ENCODE results near the gene HES2.

HES2 gene

GRCh38 chr1:6410248-6410893 lies 9.3 kb downstream of the HES2 start:
- in situ Hi-C loops (cut with HindIII; ENCODE audit: low sequenced_read_pairs): no loop called here
- no peak for DNase-seq (ENCODE audit: low read depth)
- no peak overlapping the region for H3K4me3 ChIP-seq (ENCODE audit: low read depth, low read length)
- TF ChIP-seq CTCF (IDR thresholded peaks at IDR 0.05; ENCODE audit: low read depth, low read length, missing control alignments): no peak

DNA sequence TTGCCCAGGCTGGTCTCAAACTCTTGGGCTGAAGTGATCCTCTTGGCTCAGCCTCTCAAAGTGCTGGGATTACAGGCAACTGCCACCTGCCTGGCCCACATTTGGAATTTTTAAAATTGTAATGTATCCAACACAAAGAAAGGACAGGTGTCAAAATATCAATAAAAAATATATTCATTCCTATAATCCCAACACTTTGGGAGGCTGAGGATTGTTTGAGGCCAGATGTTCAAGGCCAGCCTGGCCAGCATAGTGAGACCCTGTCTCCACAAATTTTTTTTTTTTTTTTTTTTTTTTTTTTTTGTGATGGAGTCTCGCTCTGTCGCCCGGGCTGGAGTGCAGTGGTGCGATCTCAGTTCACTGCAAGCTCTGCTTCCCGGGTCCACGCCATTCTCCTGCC lies 10.0 kb downstream of the HES2 start:
- in situ Hi-C loops (cut with HindIII; ENCODE audit: low sequenced_read_pairs): no loop called here
- no peak for DNase-seq (ENCODE audit: low read depth)
- no peak for TF ChIP-seq CTCF (IDR thresholded peaks at IDR 0.05; ENCODE audit: low read depth, low read length, missing control alignments)
- no peak overlapping the region for H3K4me3 ChIP-seq (ENCODE audit: low read depth, low read length)

- no peak for TF ChIP-seq CTCF (IDR thresholded peaks at IDR 0.05; ENCODE audit: low read depth, low read length, missing control alignments)
- DNase-seq (ENCODE audit: low read depth): no peak
Observed at GRCh38 chr1:6409053-6409452, 10.7 kb downstream of the HES2 start.

GRCh38 chr1:6408023-6408422 lies 11.7 kb downstream of the HES2 start:
- in situ Hi-C loops (cut with HindIII; ENCODE audit: low sequenced_read_pairs): no loop called here
- TF ChIP-seq CTCF (IDR thresholded peaks at IDR 0.05; ENCODE audit: low read depth, low read length, missing control alignments): no peak
- H3K4me3 ChIP-seq (ENCODE audit: low read depth, low read length): no peak overlapping the region
- DNase-seq (ENCODE audit: low read depth): no peak

More at GRCh38 chr1:6409053-6409452, 10.7 kb downstream of the HES2 start:
- no peak overlapping the region for H3K4me3 ChIP-seq (ENCODE audit: low read depth, low read length)
- in situ Hi-C loops (cut with HindIII; ENCODE audit: low sequenced_read_pairs): no loop called here

DNA sequence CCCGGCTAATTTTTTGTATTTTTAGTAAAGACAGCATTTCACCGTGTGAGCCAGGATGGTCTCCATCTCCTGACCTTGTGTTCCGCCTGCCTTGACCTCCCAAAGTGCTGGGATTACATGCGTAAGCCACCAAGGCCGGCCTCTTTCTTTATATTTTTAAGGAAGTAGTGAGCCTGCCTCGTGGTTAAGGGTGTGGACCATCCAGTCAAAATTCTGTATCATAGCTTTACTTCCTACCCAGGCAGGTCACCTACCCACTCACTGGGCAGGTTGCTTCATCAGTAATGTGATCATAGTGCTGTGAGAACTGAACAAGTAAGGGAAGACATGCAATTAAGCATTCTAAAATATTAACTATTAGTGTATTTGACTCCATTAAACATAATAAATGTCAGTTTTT lies 18.0 kb downstream of the HES2 start:
- DNase-seq (ENCODE audit: low read depth): no peak
- H3K4me3 ChIP-seq (ENCODE audit: low read depth, low read length): no peak overlapping the region
- in situ Hi-C loops (cut with HindIII; ENCODE audit: low sequenced_read_pairs): no loop called here
- no peak for TF ChIP-seq CTCF (IDR thresholded peaks at IDR 0.05; ENCODE audit: low read depth, low read length, missing control alignments)

GRCh38 chr1:6399294-6399693 lies 20.4 kb downstream of the HES2 start:
- in situ Hi-C loops (cut with HindIII; ENCODE audit: low sequenced_read_pairs): no loop called here
- H3K4me3 ChIP-seq (ENCODE audit: low read depth, low read length): no peak overlapping the region
- no peak for TF ChIP-seq CTCF (IDR thresholded peaks at IDR 0.05; ENCODE audit: low read depth, low read length, missing control alignments)
- no peak for DNase-seq (ENCODE audit: low read depth)
